Skeletal muscle satellite cell (primary cell): ENCODE data around the gene SPATA3.

Experiments used
- H3K27me3 ChIP-seq: 2 replicates; pipeline ENCODE4 v1.7.0; 2013; ENCODE audit warnings: low read length; ENCODE audit not compliant: control insufficient read depth, insufficient read depth
- H3K36me3 ChIP-seq: 2 replicates; pipeline ENCODE4 v1.7.0; 2013; ENCODE audit warnings: mild to moderate bottlenecking, control low read depth, low read length; ENCODE audit not compliant: insufficient read depth
- H3K4me1 ChIP-seq: 2 replicates; pipeline ENCODE4 v1.7.0; 2013; ENCODE audit warnings: low read length; ENCODE audit not compliant: control insufficient read depth, insufficient read depth
- H3K4me2 ChIP-seq: 2 replicates; pipeline ENCODE4 v1.7.0; 2013; ENCODE audit warnings: mild to moderate bottlenecking, low read length
- H3K4me3 ChIP-seq: 2 replicates; pipeline ENCODE4 v1.7.0; 2013; ENCODE audit warnings: low read length
- H3K9ac ChIP-seq: 2 replicates; pipeline ENCODE4 v1.7.0; 2013; ENCODE audit warnings: mild to moderate bottlenecking, low read depth, low read length, moderate library complexity
- H3K9me3 ChIP-seq: replicated peaks from 2 replicates; pipeline ENCODE4 v1.7.0; 2013; ENCODE audit warnings: mild to moderate bottlenecking, control low read depth, low read length

Gene SPATA3

GRCh38 chr2:230972046-230972445 lies 23.9 kb upstream of the SPATA3 start:
- Histone ChIP-seq H3K4me2 (no peak overlapping the region), H3K9me3 (no peaks in the 10 kb centered on the region), H3K4me3 (no peak overlapping the region), H3K9ac (no peak overlapping the region), H3K36me3 (no peaks in the 10 kb centered on the region), H3K4me1 (peaks cover 12% of the 10 kb centered on the region), H3K27me3 (peaks cover 7% of the 10 kb centered on the region)

GRCh38 chr2:230974096-230974913 lies 21.6 kb upstream of the SPATA3 start:
- peaks cover 9% of the 10 kb centered on the region for H3K4me1 ChIP-seq
- no peaks in the 10 kb centered on the region for H3K9me3 ChIP-seq
- H3K4me3 ChIP-seq: no peak overlapping the region
- no peak overlapping the region for H3K9ac ChIP-seq
- no peak overlapping the region for H3K4me2 ChIP-seq
- peaks cover 10% of the 10 kb centered on the region for H3K27me3 ChIP-seq
- H3K36me3 ChIP-seq: no peaks in the 10 kb centered on the region

- H3K9ac ChIP-seq: no peak overlapping the region
- peaks cover 9% of the 10 kb centered on the region for H3K4me1 ChIP-seq
Measured at GRCh38 chr2:230975927-230976326, 20.0 kb upstream of the SPATA3 start.

GRCh38 chr2:230976671-230977171 lies 19.2 kb upstream of the SPATA3 start:
- Histone ChIP-seq H3K9ac (no peak overlapping the region), H3K4me2 (no peak overlapping the region), H3K9me3 (no peaks in the 10 kb centered on the region), H3K4me1 (peaks cover 9% of the 10 kb centered on the region), H3K36me3 (no peaks in the 10 kb centered on the region), H3K27me3 (peaks cover 16% of the 10 kb centered on the region), H3K4me3 (no peak overlapping the region)

More at GRCh38 chr2:230975927-230976326, 20.0 kb upstream of the SPATA3 start:
- H3K4me2 ChIP-seq: no peak overlapping the region
- peaks cover 10% of the 10 kb centered on the region for H3K27me3 ChIP-seq
- no peaks in the 10 kb centered on the region for H3K9me3 ChIP-seq
- no peak overlapping the region for H3K4me3 ChIP-seq
- no peaks in the 10 kb centered on the region for H3K36me3 ChIP-seq

GRCh38 chr2:230980468-230980867 lies 15.5 kb upstream of the SPATA3 start:
- H3K36me3 ChIP-seq: no peaks in the 10 kb centered on the region
- H3K4me3 ChIP-seq: no peak overlapping the region
- no peak overlapping the region for H3K9ac ChIP-seq
- H3K9me3 ChIP-seq: no peaks in the 10 kb centered on the region
- H3K4me2 ChIP-seq: no peak overlapping the region
- H3K4me1 ChIP-seq: no peaks in the 10 kb centered on the region
- peaks cover 27% of the 10 kb centered on the region for H3K27me3 ChIP-seq

- Histone ChIP-seq H3K27me3 (peaks cover 25% of the 10 kb centered on the region), H3K4me2 (no peak overlapping the region), H3K9ac (no peak overlapping the region), H3K36me3 (no peaks in the 10 kb centered on the region), H3K9me3 (no peaks in the 10 kb centered on the region), H3K4me1 (no peaks in the 10 kb centered on the region), H3K4me3 (no peak overlapping the region)
Measured at GRCh38 chr2:230981704-230982103, 14.2 kb upstream of the SPATA3 start.

- peaks cover 4% of the 10 kb centered on the region for H3K4me1 ChIP-seq
Measured at GRCh38 chr2:230982126-230982525, 13.8 kb upstream of the SPATA3 start.

GRCh38 chr2:230982528-230982927 lies 13.4 kb upstream of the SPATA3 start:
- Histone ChIP-seq H3K9me3 (no peaks in the 10 kb centered on the region), H3K36me3 (no peaks in the 10 kb centered on the region), H3K27me3 (peaks cover 21% of the 10 kb centered on the region), H3K4me1 (peaks cover 4% of the 10 kb centered on the region), H3K9ac (no peak overlapping the region), H3K4me3 (no peak overlapping the region), H3K4me2 (no peak overlapping the region)

More at GRCh38 chr2:230982126-230982525, 13.8 kb upstream of the SPATA3 start:
- Histone ChIP-seq H3K4me3 (no peak overlapping the region), H3K4me2 (no peak overlapping the region), H3K9me3 (no peaks in the 10 kb centered on the region), H3K36me3 (no peaks in the 10 kb centered on the region), H3K27me3 (peaks cover 23% of the 10 kb centered on the region), H3K9ac (no peak overlapping the region)

- H3K36me3 ChIP-seq: no peaks in the 10 kb centered on the region
- H3K27me3 ChIP-seq: peaks cover 21% of the 10 kb centered on the region
- H3K9me3 ChIP-seq: no peaks in the 10 kb centered on the region
- no peak overlapping the region for H3K4me3 ChIP-seq
- peaks cover 4% of the 10 kb centered on the region for H3K4me1 ChIP-seq
- no peak overlapping the region for H3K9ac ChIP-seq
- no peak overlapping the region for H3K4me2 ChIP-seq
Measured at GRCh38 chr2:230983566-230983965, 12.4 kb upstream of the SPATA3 start.

GRCh38 chr2:230984393-230985220 lies 11.3 kb upstream of the SPATA3 start:
- peaks cover 4% of the 10 kb centered on the region for H3K4me1 ChIP-seq
- no peak overlapping the region for H3K4me2 ChIP-seq
- H3K4me3 ChIP-seq: no peak overlapping the region
- peaks cover 24% of the 10 kb centered on the region for H3K27me3 ChIP-seq
- no peak overlapping the region for H3K9ac ChIP-seq
- no peaks in the 10 kb centered on the region for H3K36me3 ChIP-seq
- no peaks in the 10 kb centered on the region for H3K9me3 ChIP-seq

- peaks cover 4% of the 10 kb centered on the region for H3K4me1 ChIP-seq
- no peaks in the 10 kb centered on the region for H3K36me3 ChIP-seq
- H3K4me3 ChIP-seq: no peak overlapping the region
- peaks cover 35% of the 10 kb centered on the region for H3K27me3 ChIP-seq
- H3K4me2 ChIP-seq: no peak overlapping the region
- no peak overlapping the region for H3K9ac ChIP-seq
- H3K9me3 ChIP-seq: no peaks in the 10 kb centered on the region
Measured at GRCh38 chr2:230985519-230986231, 10.2 kb upstream of the SPATA3 start.
